GM12892 (cell line): ENCODE data around the gene MFSD2A.

Experiments
- POLR2A ChIP-seq: IDR thresholded peaks from 2 replicates; pipeline ENCODE4 v1.6.1; 2011; ENCODE audit warnings: low read depth, low read length, control low read depth
- POLR2AphosphoS5 ChIP-seq: IDR thresholded peaks from 2 replicates; pipeline ENCODE4 v1.6.1; 2011; ENCODE audit warnings: low read depth, low read length, control low read depth
- TAF1 ChIP-seq: IDR thresholded peaks from 2 replicates; pipeline ENCODE4 v1.6.1; 2011; ENCODE audit warnings: low read depth, mild to moderate bottlenecking, control low read depth, low read length, borderline replicate concordance

GRCh38 chr1:40014812-40015594 is 60.1 kb downstream of the MFSD2A start:
- TF ChIP-seq POLR2A = no peak
- TF ChIP-seq POLR2AphosphoS5 = no peak
- no peak for TF ChIP-seq TAF1
